GM12892 (cell line): ENCODE results near the gene DRG1.

Source experiments
- POLR2A ChIP-seq: IDR thresholded peaks from 2 replicates; pipeline ENCODE4 v1.6.1; 2011; ENCODE audit warnings: low read depth, low read length, control low read depth
- POLR2AphosphoS5 ChIP-seq: IDR thresholded peaks from 2 replicates; pipeline ENCODE4 v1.6.1; 2011; ENCODE audit warnings: low read depth, low read length, control low read depth
- TAF1 ChIP-seq: IDR thresholded peaks from 2 replicates; pipeline ENCODE4 v1.6.1; 2011; ENCODE audit warnings: low read depth, mild to moderate bottlenecking, control low read depth, low read length, borderline replicate concordance

- TF ChIP-seq POLR2AphosphoS5 (no peak), POLR2A (no peak), TAF1 (no peak)
Measured at GRCh38 chr22:31393893-31394292, 5.5 kb upstream of the DRG1 start.
